ENCODE results near the gene GEN1. TPM values are rescaled to one million over a fixed set of nuclear protein-coding genes. Genes with fewer than 3 reads are reported as not detected.

Gene GEN1
- total and polyA plus RNA-seq, 10 donors, result 4.3 to 22.0 (median 16.6) TPM

DNA sequence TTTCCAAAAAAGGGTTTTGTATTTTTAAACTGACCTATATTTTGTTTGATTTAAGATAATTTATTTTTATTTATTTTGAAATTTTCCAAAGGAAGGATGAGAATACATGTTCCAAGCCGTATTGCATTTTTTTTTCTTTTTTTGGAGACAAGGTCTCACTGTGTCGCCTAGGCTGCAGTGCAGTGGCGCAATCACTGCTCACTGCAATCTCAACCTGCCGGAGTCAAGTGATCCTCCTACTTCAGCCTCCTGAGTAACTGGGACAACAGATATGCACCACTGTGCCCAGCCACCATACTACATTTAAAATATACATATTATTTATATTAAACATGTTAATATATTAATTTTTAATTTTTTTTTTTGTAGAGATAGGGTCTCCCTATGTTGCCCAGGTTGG lies 15.0 kb downstream of the GEN1 start:
- TF ChIP-seq, protein P1, sequence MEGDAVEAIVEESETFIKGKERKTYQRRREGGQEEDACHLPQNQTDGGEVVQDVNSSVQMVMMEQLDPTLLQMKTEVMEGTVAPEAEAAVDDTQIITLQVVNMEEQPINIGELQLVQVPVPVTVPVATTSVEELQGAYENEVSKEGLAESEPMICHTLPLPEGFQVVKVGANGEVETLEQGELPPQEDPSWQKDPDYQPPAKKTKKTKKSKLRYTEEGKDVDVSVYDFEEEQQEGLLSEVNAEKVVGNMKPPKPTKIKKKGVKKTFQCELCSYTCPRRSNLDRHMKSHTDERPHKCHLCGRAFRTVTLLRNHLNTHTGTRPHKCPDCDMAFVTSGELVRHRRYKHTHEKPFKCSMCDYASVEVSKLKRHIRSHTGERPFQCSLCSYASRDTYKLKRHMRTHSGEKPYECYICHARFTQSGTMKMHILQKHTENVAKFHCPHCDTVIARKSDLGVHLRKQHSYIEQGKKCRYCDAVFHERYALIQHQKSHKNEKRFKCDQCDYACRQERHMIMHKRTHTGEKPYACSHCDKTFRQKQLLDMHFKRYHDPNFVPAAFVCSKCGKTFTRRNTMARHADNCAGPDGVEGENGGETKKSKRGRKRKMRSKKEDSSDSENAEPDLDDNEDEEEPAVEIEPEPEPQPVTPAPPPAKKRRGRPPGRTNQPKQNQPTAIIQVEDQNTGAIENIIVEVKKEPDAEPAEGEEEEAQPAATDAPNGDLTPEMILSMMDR (IDR thresholded peaks at IDR 0.05 in 8 of 11, conservative IDR thresholded peaks at IDR 0.05 in 3 of 11), result no peak
- no peak for TF ChIP-seq POLR2A (IDR thresholded peaks at IDR 0.05)
- H3K27me3 ChIP-seq (replicated peaks in 1 of 7), result no peaks in the 10 kb centered on the region
- no peak for DNase-seq
- H3K27ac ChIP-seq, result no peak overlapping the region
- intact Hi-C loops (cut with DNase I; ENCODE audit: low total_unique reads), result no loop called here
- H3K4me1 ChIP-seq, result no peaks in the 10 kb centered on the region
- 84 to 98% (median 93%) methylated on average over 4 of the region's 4 CpGs for WGBS, 5 donors
- H3K4me3 ChIP-seq, result no peak overlapping the region
- peaks cover 0 to 85% (median 17%) of the 10 kb centered on the region in 6 donors for H3K36me3 ChIP-seq
- H3K9me3 ChIP-seq, result no peaks in the 10 kb centered on the region

DNA sequence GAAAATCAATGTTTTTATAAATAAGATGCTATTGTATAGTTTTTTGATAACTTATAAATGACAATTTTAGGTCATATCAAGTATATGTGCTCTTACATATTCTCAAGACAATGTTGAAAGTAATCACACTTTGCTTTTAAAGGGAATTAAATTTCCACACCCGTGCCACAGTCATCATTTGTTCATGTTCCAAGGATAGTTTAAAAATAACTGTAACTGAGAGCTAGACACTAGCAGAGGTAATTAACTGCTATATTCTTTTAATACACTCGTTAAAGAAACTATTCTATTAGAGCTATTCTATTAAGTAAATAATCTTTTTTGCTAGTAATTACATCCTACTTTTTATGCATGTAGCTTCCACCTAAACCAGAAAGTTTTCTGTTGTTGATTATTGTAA lies 18.0 kb downstream of the GEN1 start:
- no peak for TF ChIP-seq POLR2AphosphoS5 (IDR thresholded peaks at IDR 0.05)
- TF ChIP-seq, protein P1 (IDR thresholded peaks at IDR 0.05 in 8 of 11, conservative IDR thresholded peaks at IDR 0.05 in 3 of 11), result no peak
- 95 to 98% (median 96%) methylated on average over 2 of the region's 2 CpGs for WGBS, 5 donors
- no peaks in the 10 kb centered on the region for H3K9me3 ChIP-seq
- intact Hi-C loops (cut with DNase I; ENCODE audit: low total_unique reads), result no loop called here
- H3K27ac ChIP-seq, result no peak overlapping the region
- no peaks in the 10 kb centered on the region for H3K4me1 ChIP-seq
- H3K4me3 ChIP-seq, result no peak overlapping the region
- no peaks in the 10 kb centered on the region for H3K27me3 ChIP-seq (replicated peaks in 1 of 7)
- H3K36me3 ChIP-seq, result peaks cover 0 to 97% (median 19%) of the 10 kb centered on the region in 6 donors
- DNase-seq, result no peak

DNA sequence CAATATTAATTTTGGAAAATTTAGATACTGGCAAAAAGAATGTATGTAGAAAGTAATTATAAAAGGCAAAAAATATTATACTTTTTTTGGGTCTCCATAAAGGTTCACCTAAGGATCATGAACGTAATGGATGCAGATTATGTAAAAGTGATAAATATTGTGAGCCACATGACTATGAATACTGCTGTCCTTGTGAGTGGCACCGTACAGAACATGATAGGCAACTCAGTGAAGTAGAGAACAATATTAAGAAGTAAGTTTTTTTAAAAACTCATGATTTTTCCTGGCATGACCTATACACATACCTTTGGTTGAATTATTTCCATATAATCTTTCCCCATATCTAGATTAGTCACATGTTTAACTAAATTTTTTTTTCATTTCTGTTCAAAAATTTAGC lies 18.6 kb downstream of the GEN1 start:
- Histone ChIP-seq H3K27me3 (replicated peaks in 1 of 7) (no peaks in the 10 kb centered on the region), H3K9me3 (no peaks in the 10 kb centered on the region), H3K27ac (no peak overlapping the region), H3K36me3 (peaks cover 0 to 97% (median 17%) of the 10 kb centered on the region in 6 donors), H3K4me1 (no peaks in the 10 kb centered on the region), H3K4me3 (no peak overlapping the region)
- intact Hi-C loops (cut with DNase I; ENCODE audit: low total_unique reads), result no loop called here
- 93 to 99% (median 97%) methylated on average over 2 of the region's 2 CpGs for WGBS, 5 donors
- TF ChIP-seq, protein P1 (IDR thresholded peaks at IDR 0.05 in 8 of 11, conservative IDR thresholded peaks at IDR 0.05 in 3 of 11), result no peak
- TF ChIP-seq POLR2AphosphoS5 (IDR thresholded peaks at IDR 0.05) (no peak), POLR2A (IDR thresholded peaks at IDR 0.05) (no peak)
- DNase-seq, result no peak

DNA sequence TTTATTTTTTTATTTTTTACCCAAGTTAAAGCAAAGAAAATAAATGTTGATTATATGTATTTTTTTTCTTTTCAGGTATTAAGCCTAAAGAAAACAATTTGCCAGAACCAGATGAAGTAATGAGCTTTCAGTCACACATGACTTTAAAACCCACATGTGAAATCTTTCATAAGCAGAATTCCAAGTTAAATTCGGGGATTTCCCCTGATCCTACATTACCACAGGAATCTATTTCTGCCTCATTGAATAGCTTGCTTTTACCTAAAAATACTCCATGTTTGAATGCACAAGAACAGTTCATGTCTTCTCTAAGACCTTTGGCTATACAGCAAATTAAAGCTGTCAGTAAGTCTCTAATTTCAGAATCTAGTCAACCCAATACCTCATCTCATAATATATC lies 26.6 kb downstream of the GEN1 start:
- Histone ChIP-seq H3K4me1 (no peaks in the 10 kb centered on the region), H3K27ac (no peak overlapping the region), H3K27me3 (replicated peaks in 1 of 7) (no peaks in the 10 kb centered on the region), H3K36me3 (peaks cover 0 to 70% (median 6%) of the 10 kb centered on the region in 6 donors), H3K4me3 (no peak overlapping the region), H3K9me3 (no peaks in the 10 kb centered on the region)
- TF ChIP-seq, protein P1 (IDR thresholded peaks at IDR 0.05 in 8 of 11, conservative IDR thresholded peaks at IDR 0.05 in 3 of 11), result no peak
- TF ChIP-seq POLR2A (IDR thresholded peaks at IDR 0.05), result no peak
- no peak for DNase-seq
- intact Hi-C loops (cut with DNase I; ENCODE audit: low total_unique reads), result no loop called here
- 84 to 100% (median 96%) methylated on average over 1 of the region's 1 CpG for WGBS, 5 donors
